OCI-LY3 (cell line): ENCODE measurements around the gene ECE1.

ENCODE experiments used
- H2AFZ ChIP-seq: fragments of 200-600, 300-600 bp; shearing (Covaris generic); 2 replicates; pipeline ENCODE4 v1.6.0; 2014; ENCODE audit warnings: antibody characterized with exemption, low read depth, low read length
- H3K27ac ChIP-seq: fragments of 200-600, 300-600 bp; sonication (generic); 2 replicates; pipeline ENCODE4 v1.5.1; 2014; ENCODE audit warnings: mild to moderate bottlenecking, low read length, moderate library complexity, mixed read lengths
- H3K27me3 ChIP-seq: fragments of 200-600, 300-600 bp; sonication (generic); 2 replicates; pipeline ENCODE4 v1.6.1; 2014; ENCODE audit warnings: low read depth, low read length, mixed read lengths
- H3K36me3 ChIP-seq: fragments of 200-600, 300-600 bp; sonication (generic); replicated peaks from 2 replicates; pipeline ENCODE3; 2014; ENCODE audit warnings: low read depth, low read length, mixed read lengths
- H3K4me1 ChIP-seq: fragments of 300-600, 200-600 bp; sonication (generic); 2 replicates; pipeline ENCODE4 v1.6.1; 2014; ENCODE audit warnings: low read length, mixed read lengths
- H3K4me2 ChIP-seq: fragments of 200-600, 300-600 bp; sonication (generic); 2 replicates; pipeline ENCODE4 v1.6.1; 2014; ENCODE audit warnings: low read length, mixed read lengths
- H3K4me3 ChIP-seq: fragments of 300-600, 200-600 bp; sonication (generic); 2 replicates; pipeline ENCODE4 v1.5.1; 2014; ENCODE audit warnings: antibody characterized with exemption, mild to moderate bottlenecking, low read length, moderate library complexity
- H3K79me2 ChIP-seq: fragments of 300-600, 200-600 bp; shearing (Covaris generic); 2 replicates; pipeline ENCODE4 v1.6.1; 2014; ENCODE audit warnings: mild to moderate bottlenecking, low read length, mixed read lengths
- H3K9ac ChIP-seq: fragments of 300-600, 200-600 bp; shearing (Covaris generic); 2 replicates; pipeline ENCODE4 v1.6.0; 2014; ENCODE audit warnings: mild to moderate bottlenecking, low read length, moderate library complexity
- H3K9me3 ChIP-seq: fragments of 200-600, 300-600 bp; shearing (Covaris generic); 2 replicates; pipeline ENCODE4 v1.6.1; 2014; ENCODE audit warnings: low read length, mixed read lengths; ENCODE audit not compliant: insufficient read depth
- H4K20me1 ChIP-seq: fragments of 200-600, 300-600 bp; sonication (generic); 2 replicates; pipeline ENCODE4 v1.6.1; 2016; ENCODE audit warnings: low read length, mixed read lengths; ENCODE audit not compliant: insufficient read depth
- EZH2phosphoT487 ChIP-seq: fragments of 200-600 bp; shearing (Covaris generic); IDR thresholded peaks from 2 replicates; pipeline ENCODE4 v1.6.1; 2018; ENCODE audit warnings: antibody characterized with exemption, mixed run types, low read depth
- TF ChIP-seq, protein P1 (sequence below): fragments of 200-600, 300-600 bp; sonication (generic); IDR thresholded peaks from 2 replicates; pipeline ENCODE4 v1.5.1; 2014; ENCODE audit warnings: antibody characterized with exemption, low read length, low read depth

The ECE1 gene

DNA sequence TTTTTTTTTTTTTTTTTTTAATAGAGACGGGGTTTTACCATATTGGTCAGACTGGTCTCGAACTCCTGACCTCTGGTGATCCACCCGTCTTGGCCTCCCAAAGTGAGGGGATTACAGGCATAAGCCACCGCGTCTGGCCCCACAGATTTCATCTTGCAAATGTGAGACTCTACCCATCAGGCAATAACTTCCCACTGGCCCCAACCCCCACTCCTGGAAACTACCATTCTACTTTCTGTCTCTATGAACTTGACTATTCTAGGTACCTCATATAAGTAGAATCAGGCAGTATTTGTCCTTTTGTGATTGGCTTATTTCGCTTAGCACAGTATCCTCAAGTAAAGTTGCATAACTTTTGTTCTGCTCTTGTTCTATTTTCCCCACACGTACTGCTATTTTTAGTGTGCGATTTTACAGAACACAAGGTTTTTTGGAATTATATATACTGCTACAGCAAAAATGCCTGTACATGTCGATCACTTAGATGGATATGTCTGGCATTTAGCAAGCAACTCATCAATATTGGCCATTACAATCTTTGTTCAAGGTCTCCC is 40.2 kb downstream of the ECE1 start:
- H2AFZ ChIP-seq: no peak overlapping the region
- H4K20me1 ChIP-seq: peaks cover 2% of the 10 kb centered on the region; the same call in 1 of the 2 replicates
- H3K4me1 ChIP-seq: peaks cover 7% of the 10 kb centered on the region
- H3K27me3 ChIP-seq: no peaks in the 10 kb centered on the region
- no peak overlapping the region for H3K4me2 ChIP-seq
- H3K27ac ChIP-seq: no peak overlapping the region
- no peak for TF ChIP-seq EZH2phosphoT487
- TF ChIP-seq, protein P1, sequence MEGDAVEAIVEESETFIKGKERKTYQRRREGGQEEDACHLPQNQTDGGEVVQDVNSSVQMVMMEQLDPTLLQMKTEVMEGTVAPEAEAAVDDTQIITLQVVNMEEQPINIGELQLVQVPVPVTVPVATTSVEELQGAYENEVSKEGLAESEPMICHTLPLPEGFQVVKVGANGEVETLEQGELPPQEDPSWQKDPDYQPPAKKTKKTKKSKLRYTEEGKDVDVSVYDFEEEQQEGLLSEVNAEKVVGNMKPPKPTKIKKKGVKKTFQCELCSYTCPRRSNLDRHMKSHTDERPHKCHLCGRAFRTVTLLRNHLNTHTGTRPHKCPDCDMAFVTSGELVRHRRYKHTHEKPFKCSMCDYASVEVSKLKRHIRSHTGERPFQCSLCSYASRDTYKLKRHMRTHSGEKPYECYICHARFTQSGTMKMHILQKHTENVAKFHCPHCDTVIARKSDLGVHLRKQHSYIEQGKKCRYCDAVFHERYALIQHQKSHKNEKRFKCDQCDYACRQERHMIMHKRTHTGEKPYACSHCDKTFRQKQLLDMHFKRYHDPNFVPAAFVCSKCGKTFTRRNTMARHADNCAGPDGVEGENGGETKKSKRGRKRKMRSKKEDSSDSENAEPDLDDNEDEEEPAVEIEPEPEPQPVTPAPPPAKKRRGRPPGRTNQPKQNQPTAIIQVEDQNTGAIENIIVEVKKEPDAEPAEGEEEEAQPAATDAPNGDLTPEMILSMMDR: no peak
- no peaks in the 10 kb centered on the region for H3K79me2 ChIP-seq
- peaks cover 42% of the 10 kb centered on the region for H3K36me3 ChIP-seq
- no peak overlapping the region for H3K4me3 ChIP-seq
- no peaks in the 10 kb centered on the region for H3K9me3 ChIP-seq
- H3K9ac ChIP-seq: no peak overlapping the region

DNA sequence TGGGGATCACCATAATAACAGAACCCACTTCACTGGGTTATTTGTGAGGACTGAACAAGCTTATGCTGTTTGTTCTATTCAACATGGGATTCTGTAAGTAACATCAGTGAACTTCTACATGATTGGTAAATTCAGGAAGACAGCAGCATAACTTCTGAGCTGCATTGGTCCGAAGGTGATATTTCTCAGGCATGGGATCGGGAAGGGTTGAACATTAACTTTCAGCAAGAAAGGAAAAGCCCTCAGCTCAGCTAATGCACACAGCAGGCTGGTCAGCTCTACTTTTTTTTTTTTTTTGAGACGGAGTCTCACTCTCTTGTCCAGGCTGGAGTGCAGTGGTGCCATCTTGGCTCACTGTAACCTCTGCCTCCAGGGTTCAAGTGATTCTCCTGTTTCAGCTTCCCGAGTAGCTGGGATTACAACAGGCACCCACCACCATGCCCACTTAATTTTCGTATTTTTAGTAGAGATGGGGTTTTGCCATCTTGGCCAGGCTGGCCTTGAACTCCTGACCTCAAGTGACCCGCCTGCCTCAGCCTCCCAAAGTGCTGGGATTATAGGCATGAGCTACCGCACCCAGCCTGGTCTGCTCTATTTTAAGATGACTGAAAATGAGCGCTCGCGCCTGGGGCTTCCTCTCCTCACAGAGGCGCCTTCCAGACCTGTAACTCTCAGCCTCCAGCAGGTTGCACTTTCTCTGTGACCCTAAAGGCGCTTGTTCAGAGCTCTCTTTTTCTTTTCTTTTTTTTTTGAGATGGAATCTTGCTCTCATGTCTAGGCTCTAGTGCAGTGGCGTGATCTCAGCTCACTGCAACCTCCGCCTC is 42.2 kb downstream of the ECE1 start:
- Histone ChIP-seq H3K36me3 (peaks cover 46% of the 10 kb centered on the region), H3K4me2 (no peak overlapping the region), H3K9me3 (no peaks in the 10 kb centered on the region), H4K20me1 (no peaks in the 10 kb centered on the region), H2AFZ (no peak overlapping the region), H3K4me3 (no peak overlapping the region), H3K79me2 (no peaks in the 10 kb centered on the region), H3K4me1 (no peaks in the 10 kb centered on the region), H3K27me3 (no peaks in the 10 kb centered on the region), H3K9ac (no peak overlapping the region), H3K27ac (no peak overlapping the region)
- no peak for TF ChIP-seq EZH2phosphoT487
- TF ChIP-seq, protein P1: no peak

DNA sequence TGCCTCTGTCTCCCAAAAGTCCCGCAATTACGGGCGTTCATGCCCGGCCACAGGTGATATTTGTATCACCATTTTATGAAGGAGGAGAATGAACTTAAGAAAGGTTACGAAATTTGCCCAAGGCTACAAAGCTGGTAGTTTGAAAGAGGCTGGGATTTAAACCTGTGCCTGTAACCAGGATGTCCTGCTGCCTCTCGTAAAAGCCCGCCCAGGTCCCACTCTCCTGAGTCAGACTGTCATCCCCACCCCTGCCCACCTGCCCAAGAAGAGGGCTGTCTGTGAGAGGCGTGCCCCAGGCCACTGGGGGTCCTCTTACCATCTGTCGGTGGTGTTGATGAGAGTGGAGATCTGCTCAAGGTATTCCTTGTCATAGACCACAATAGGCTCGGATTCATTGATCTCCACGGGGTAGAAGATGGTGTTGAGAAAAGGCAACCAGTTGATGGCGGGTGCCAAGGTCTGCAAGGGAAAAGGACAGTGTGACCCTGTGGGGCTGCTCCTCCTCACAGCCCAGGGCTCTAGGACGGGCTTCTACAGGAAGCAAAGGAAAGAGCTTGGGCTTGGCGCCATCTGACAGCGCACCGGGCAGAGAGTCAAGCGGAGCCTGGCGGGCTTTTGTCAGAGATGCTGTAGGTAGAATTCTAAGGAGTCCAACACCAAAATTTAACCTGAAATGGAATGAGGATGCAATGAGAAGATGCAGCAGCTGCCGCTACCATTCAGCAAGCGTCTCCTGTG is 43.2 kb downstream of the ECE1 start:
- no peak overlapping the region for H3K9ac ChIP-seq

More for the DNA sequence above, 43.2 kb downstream of the ECE1 start:
- H3K27me3 ChIP-seq: no peaks in the 10 kb centered on the region
- H3K4me1 ChIP-seq: no peaks in the 10 kb centered on the region
- H3K4me3 ChIP-seq: no peak overlapping the region
- H3K4me2 ChIP-seq: no peak overlapping the region
- H3K79me2 ChIP-seq: no peaks in the 10 kb centered on the region
- H3K36me3 ChIP-seq: peaks cover 43% of the 10 kb centered on the region
- no peaks in the 10 kb centered on the region for H3K9me3 ChIP-seq
- no peaks in the 10 kb centered on the region for H4K20me1 ChIP-seq
- no peak overlapping the region for H3K27ac ChIP-seq
- H2AFZ ChIP-seq: no peak overlapping the region
- TF ChIP-seq, protein P1: no peak
- no peak for TF ChIP-seq EZH2phosphoT487
